DMS153 (cell line): ENCODE data around the gene C4BPB.

Experiments used
- DNase-seq: peaks from one replicate; lab custom pipeline; 2025; lab: John Stamatoyannopoulos, UW

Gene C4BPB

DNA sequence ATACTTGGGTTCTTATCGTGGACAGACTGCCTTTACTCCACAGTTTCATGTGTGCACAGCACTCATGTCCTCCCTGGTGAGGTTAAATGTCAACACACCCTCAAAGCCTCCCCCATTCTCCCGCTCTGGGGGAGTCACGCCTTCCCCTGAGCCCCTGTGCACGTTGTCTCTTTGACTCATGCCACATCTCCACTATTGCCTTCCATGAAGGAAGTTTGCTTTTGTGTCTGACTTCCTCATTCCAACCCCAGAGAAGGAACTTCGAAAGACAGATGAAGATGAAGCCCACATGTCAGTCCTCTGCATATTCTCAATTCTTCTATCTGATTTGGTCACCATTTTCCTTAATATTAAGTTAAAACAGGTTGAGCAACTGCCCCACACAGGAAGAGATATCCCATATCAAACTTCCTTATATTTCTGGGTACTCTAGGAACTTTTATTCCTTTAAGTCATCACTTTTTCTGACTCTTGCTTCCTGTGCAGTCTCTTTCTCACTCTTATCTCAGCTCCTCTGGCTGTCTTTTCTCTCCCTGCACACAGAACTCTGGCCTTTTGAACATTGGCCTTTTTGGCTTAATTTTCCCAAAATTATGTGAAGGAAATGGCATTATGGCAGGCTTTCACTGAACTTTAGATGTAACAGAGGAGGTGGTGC is 56.9 kb downstream of the C4BPB start:
- no peak for DNase-seq
